GM21717 (cell line): ENCODE measurements around the gene GPATCH11.

Experiments used
- ATAC-seq: cut with Tn5 transposase; IDR thresholded peaks from one replicate; pipeline ENCODE4 v1.9.1; 2021; ENCODE audit warnings: mild to moderate bottlenecking, moderate library complexity; ENCODE audit not compliant: unreplicated experiment

The GPATCH11 gene

GRCh38 chr2:37105150-37105549 lies 20.8 kb downstream of the GPATCH11 start:
- ATAC-seq = no peak

- ATAC-seq = no peak
Measured at GRCh38 chr2:37109523-37109922, 25.2 kb downstream of the GPATCH11 start.

GRCh38 chr2:37110306-37111212 lies 26.2 kb downstream of the GPATCH11 start:
- ATAC-seq = no peak

- no peak for ATAC-seq
Measured at GRCh38 chr2:37111958-37112357, 27.6 kb downstream of the GPATCH11 start.

GRCh38 chr2:37117566-37117965 lies 33.2 kb downstream of the GPATCH11 start:
- ATAC-seq = no peak

GRCh38 chr2:37119157-37119556 lies 34.8 kb downstream of the GPATCH11 start:
- ATAC-seq = no peak

GRCh38 chr2:37125416-37125815 lies 41.1 kb downstream of the GPATCH11 start:
- ATAC-seq = no peak

- ATAC-seq = no peak
Measured at GRCh38 chr2:37132914-37133313, 48.6 kb downstream of the GPATCH11 start.

GRCh38 chr2:37142546-37142945 lies 58.2 kb downstream of the GPATCH11 start:
- ATAC-seq = no peak

GRCh38 chr2:37143974-37144373 lies 59.7 kb downstream of the GPATCH11 start:
- ATAC-seq = no peak

GRCh38 chr2:37146062-37146461 lies 61.7 kb downstream of the GPATCH11 start:
- ATAC-seq = no peak

- ATAC-seq = no peak
Measured at GRCh38 chr2:37148325-37148724, 64.0 kb downstream of the GPATCH11 start.
